ENCODE data around the gene ADAMTSL1.

ADAMTSL1 gene

DNA sequence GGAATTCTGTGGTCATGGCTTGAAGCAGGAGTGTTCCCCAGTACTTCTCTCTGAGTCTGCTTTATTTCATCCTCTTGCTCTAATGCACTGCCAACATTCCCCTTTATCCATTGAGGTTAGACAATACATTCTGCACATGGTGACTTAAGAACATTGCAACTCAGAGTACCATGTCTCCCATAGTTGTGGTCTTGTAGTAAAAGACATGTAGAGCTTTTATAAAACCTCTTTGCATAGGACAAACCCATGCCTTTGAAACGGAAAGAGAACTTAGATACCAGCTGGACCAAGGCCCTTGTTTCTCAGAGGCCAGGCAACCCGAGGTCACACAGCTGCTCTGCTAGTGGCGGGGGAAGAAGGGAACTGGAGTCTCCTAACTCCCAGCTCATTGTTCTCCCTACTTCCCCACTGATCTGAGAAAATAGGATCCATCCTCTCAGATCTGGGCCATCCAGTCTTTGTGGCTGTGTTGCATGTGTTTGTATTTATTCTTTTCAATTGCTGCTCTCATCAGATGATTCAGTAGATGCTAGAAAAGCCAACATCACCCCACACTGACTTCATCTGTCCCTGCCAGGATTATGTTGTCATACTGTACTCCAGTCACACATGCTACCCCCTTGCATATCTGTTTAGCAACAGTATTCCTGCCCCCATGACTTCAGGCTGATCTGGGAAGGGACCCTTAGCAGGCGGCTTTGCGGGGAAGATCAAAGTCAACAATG is 322.2 kb downstream of the ADAMTSL1 start:
- no peak for DNase-seq (ENCODE audit: extremely low read depth in 1 of 2, low read depth in 1 of 2)

GRCh38 chr9:18796696-18797270 is 322.8 kb downstream of the ADAMTSL1 start:
- DNase-seq (ENCODE audit: extremely low read depth in 1 of 2, low read depth in 1 of 2) = no peak

- DNase-seq (ENCODE audit: extremely low read depth in 1 of 2, low read depth in 1 of 2) = no peak
Observed at GRCh38 chr9:18798106-18798505, 324.2 kb downstream of the ADAMTSL1 start.

DNA sequence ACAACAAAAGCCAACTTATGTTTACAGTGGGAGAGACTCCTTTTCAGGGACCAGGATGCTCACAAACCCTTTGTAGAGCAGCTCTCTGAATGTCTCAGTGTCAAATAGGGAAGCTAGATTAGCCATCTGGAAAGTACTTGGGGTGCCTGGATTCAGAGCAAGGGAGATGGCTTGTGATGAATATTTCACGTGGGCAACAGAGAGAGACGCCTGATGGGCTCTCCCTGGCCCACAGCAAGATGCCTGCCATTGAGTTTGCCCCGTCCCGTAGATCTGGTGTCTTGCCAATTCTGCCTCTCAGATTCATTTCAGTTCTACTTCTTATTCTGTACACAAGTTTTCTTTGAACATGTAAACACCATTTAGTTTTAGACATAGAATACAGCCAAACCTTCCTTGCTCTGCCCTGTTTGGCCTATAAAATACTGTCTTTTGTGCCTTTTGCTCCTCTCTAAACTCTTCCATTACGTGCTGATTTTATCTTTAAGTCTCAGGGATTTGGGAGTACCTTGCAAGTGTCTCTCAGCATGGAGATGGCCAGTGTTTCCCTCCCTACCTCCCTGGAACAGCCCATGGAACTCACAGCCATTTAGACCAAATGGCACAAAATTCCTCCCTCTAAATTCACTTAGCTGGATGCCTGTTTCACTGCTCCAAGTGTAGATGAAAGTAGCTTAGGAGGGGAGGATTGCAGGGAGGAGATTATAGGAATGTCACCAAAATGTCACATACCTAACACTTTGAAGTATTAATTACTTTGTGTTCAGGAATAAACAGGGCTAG is 324.7 kb downstream of the ADAMTSL1 start:
- DNase-seq (ENCODE audit: extremely low read depth in 1 of 2, low read depth in 1 of 2) = no peak

GRCh38 chr9:18799428-18799827 is 325.5 kb downstream of the ADAMTSL1 start:
- no peak for DNase-seq (ENCODE audit: extremely low read depth in 1 of 2, low read depth in 1 of 2)

GRCh38 chr9:18800579-18800978 is 326.6 kb downstream of the ADAMTSL1 start:
- no peak for DNase-seq (ENCODE audit: extremely low read depth in 1 of 2, low read depth in 1 of 2)

- DNase-seq (ENCODE audit: extremely low read depth in 1 of 2, low read depth in 1 of 2) = no peak
Observed at GRCh38 chr9:18805386-18805785, 331.4 kb downstream of the ADAMTSL1 start.

DNA sequence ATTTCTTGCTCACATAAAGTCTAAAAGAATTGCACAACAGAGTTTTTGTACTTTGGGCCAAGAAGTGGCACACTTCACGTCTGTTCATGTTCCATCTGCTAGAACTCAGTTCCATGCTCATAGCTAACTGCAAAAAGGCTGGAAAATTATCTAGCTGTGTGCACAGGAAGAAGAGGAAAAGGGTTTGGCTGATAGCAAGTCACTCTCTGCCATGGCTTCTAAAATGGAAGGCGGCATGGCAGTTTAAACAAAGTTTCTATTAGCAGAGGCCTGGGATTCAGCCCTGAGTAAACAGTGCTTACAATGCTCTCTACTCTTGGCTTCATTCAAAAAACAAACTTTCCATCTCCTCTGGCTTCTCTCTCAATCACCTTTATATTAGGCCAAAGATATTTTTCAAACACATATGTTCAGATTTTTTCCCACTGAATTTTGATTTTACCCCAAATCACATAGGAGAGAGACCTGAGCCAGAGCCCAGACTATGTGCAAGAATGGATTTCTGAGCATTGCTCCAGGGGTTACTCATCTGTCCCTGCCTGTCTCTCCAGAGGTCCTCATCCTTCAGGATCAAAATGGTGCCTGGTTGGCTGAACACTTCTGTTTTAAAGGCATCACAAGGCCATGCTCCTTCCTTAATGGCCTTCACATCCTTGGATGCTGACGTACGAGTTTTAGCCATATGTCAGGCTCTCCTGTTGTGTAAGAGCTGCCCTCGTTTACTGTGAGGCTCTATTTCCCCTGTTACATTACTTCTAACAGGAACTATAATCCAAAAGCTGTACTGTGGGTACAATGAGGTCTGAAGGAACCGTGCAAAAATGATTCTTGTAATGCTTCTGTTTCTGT is 332.5 kb downstream of the ADAMTSL1 start:
- no peak for DNase-seq (ENCODE audit: extremely low read depth in 1 of 2, low read depth in 1 of 2)

- DNase-seq (ENCODE audit: extremely low read depth in 1 of 2, low read depth in 1 of 2) = no peak
Observed at GRCh38 chr9:18810581-18810980, 336.6 kb downstream of the ADAMTSL1 start.

DNA sequence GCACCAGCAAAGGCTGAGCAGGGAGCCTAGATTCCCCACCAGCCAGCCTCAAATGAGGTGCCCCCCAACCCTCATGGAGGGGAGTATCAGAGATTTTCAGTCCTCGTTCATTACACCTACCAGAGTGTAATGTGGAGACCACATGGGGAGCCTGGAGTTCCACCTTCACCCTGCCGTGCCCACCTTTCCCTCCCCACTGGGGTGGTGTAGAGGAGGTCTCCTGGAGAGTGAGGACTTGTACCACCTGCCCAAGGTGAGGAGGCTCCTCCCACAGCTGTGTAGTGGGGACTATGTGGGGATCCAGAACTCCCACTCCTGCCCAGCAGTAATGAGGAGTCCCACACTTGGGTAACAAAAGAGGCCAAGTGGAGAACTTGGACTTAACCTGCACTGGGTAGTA is 337.2 kb downstream of the ADAMTSL1 start:
- DNase-seq (ENCODE audit: extremely low read depth in 1 of 2, low read depth in 1 of 2) = no peak

DNA sequence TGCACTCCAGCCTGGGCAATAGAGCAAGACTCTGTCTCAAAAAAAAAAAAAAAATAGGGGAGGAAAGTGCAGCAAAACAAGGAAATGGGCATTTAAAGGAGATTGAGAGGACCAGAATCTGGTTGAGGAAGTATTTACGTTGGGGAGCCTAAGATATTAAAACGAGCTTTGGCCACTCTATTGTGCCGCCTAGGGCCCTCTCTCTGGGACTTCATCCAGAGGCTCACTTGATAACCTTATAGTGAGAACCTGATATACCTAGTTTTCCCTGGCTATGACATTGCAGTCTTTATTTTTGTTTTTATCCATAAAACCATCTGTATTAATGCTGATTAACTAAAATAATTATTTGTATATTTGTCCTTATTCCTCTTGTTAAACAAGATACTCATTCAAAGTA is 345.5 kb downstream of the ADAMTSL1 start:
- no peak for DNase-seq (ENCODE audit: extremely low read depth in 1 of 2, low read depth in 1 of 2)

DNA sequence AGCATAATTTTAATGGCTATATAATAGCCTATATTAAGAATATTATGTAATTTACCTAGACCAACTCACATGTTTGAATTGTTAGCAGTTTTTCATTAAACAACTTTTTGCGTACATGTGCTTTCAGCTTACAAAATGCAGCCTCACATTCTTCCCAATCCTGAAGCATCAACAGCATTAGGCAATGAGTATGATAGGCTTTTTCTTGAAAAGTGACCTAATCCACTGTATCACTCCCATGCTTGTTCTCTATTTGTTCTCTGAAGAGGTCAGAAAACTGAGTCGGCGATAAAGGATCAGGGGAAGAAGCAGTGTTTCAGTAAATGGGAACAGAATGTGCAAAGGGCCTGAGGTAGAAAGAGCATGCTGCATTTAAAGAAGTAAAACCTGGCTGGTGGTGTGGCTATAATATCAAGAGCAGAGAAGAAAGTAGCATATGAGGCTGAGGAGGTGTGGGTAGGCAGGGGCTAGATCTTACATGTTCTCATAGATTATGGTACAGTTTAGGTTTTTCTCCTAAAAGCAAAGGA is 346.7 kb downstream of the ADAMTSL1 start:
- DNase-seq (ENCODE audit: extremely low read depth in 1 of 2, low read depth in 1 of 2) = no peak

DNA sequence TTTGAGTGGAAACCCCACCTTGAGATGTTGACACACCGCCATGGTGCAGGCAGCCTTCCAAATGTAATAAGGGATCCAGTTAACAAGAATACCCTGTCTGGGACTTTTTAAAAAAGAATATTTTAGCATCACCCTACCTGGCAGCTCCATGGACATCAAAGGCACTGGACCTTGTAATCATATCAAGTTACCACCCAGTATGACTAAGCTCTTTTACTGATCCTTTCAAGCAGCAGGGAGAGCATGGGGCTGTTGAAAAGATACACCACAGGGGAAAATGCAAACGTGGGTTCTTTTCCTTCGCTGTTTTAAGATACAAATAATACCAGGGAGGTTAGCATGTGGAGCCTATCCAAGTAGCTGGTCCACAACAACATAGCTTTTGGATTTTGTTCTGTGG is 347.8 kb downstream of the ADAMTSL1 start:
- DNase-seq (ENCODE audit: extremely low read depth in 1 of 2, low read depth in 1 of 2) = no peak

- no peak for DNase-seq (ENCODE audit: extremely low read depth in 1 of 2, low read depth in 1 of 2)
Observed at GRCh38 chr9:18822850-18823249, 348.9 kb downstream of the ADAMTSL1 start.

DNA sequence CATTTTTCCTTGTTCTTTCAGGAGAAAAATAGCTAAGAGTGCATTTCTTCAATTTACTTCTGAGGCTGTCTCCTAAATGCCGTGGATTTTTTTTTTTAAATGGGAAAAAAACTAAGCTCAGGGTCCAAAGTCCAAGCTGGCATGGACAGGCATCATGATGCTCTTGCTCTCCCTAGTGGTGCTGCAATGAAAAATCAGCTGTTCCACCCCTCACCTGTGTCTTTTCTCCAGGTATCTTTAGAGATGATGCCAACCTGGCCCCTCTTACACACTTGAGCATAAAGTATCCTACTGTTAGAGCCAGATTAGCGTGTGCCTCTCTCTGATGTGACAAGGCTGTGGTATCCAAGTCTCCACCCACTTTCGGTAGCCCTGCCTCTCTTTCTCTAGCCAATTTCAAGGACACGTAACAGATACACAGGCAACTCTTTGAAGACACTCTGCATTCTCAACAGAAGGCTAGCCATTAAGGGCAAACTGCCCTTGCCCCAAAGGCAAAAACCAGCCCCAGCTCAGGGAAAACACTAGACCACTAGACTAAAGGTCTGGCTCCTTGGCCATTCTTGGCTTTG is 350.2 kb downstream of the ADAMTSL1 start:
- DNase-seq (ENCODE audit: extremely low read depth in 1 of 2, low read depth in 1 of 2) = no peak

DNA sequence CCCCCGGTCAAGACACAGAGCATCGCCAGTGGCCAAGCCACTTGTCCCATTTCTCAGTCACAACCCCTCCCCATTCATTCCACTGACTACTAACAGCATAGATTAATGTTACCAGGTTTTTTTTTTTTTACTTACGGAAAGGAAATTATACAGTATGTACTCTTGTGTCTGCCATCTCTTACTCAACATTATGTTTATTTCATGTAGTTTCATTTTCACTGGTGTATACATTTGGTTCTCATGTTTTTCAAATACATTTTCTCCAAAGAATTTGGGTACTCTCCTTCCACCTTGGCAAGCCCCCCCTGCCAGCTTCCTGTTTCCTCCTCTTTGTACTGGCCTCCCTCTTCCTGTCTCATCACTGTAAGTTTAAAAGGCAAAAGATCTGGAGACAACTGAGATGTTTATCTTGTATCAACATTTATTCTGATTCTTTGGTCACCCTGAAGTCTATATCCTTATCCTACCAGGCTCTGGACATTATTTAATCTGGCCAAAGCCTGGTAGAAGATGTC is 351.8 kb downstream of the ADAMTSL1 start:
- no peak for DNase-seq (ENCODE audit: extremely low read depth in 1 of 2, low read depth in 1 of 2)

GRCh38 chr9:18826248-18826647 is 352.3 kb downstream of the ADAMTSL1 start:
- no peak for DNase-seq (ENCODE audit: extremely low read depth in 1 of 2, low read depth in 1 of 2)

GRCh38 chr9:18829066-18829465 is 355.1 kb downstream of the ADAMTSL1 start:
- DNase-seq (ENCODE audit: extremely low read depth in 1 of 2, low read depth in 1 of 2) = no peak

DNA sequence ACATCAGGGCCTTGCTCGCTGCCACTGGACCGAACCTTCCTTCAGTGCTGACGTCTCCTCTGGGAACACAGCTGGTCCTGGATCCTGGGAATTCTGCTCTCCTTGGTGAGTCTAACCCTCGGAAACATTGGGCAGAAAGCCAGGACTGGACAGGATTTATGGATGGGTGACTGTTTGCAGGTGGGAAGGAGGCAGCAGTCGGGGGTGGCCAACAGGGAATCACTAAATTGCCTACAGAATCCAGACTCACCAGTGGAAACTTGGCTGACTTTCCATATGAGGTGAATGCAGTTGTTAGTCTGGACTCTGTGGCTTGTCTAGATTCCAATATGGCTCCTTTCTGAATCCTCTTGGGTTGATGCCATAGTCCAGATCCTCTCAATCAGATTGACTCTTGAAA is 355.9 kb downstream of the ADAMTSL1 start:
- no peak for DNase-seq (ENCODE audit: extremely low read depth in 1 of 2, low read depth in 1 of 2)

GRCh38 chr9:18834740-18835361 is 360.9 kb downstream of the ADAMTSL1 start:
- no peak for DNase-seq (ENCODE audit: extremely low read depth in 1 of 2, low read depth in 1 of 2)
